RCC 7860 (cell line): ENCODE results near the gene ZNF853.
"Not testable (repeated sequence)": the region's sequence is repeated elsewhere in the genome, so short reads cannot be mapped to it uniquely, and the experiment has no call there.

Source experiments
- DNase-seq: peaks from one replicate; pipeline ENCODE4 v3.0.0-alpha.2; 2015; ENCODE audit warnings: low spot score
- FAIRE-seq: peaks from 2 replicates; lab custom pipeline; 2012; peaks lifted over from hg19 to GRCh38; lab: Jason Lieb, UNC

Gene ZNF853

DNA sequence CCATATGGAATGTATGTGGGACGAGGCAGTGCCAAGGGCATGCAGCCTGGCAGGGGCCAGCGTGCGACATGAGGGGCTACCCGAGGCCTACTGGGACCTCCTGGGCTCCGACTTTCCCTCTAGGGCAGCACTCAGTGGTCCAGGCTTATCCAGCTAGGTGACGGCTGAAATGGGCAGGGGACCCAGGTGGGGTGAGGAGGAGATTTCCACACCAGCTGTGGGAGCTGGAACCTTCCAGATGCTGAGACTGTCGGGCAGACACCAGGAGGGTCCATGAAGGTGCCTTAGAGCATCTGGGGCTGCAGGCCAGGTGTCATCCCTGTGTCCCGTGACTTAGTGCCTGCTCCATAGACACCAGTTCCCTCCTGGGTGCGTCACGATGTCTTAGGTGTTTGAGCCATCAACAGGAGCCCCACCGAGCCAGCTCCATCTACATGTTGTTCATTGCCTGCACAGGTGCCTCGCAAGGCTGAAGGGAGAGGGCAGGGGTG is 35.2 kb downstream of the ZNF853 start:
- DNase-seq (no peak), FAIRE-seq (no peak)

DNA sequence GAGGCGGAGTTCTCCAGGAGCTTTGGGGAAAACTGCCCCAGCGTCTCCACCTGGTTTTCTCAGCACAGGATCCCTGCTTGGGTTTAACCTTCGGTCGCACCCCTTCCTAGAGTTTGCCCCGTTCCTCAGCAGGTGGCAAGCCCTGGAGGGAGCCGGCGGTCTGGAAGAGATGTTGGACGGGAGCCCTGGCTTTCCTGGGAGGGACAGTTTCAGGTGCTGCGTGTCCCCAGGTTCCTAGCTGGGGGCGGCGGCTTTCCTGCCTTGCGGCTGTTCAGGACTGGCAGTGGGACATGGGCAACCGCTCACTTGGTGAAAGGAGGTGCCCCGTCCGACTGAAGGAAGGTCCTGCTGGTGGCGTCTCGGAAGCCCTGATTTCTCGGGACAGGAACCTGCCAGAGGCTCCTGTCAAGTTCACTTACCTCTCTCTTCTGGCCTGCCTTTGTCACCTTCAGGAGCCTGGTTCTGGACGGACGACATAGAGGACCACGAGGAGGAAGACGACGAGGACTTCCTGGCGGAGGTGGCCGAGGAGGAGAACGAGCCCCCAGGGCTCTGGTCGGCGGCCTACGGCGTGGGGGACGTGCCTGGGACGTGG is 36.5 kb downstream of the ZNF853 start:
- no peak for FAIRE-seq

DNA sequence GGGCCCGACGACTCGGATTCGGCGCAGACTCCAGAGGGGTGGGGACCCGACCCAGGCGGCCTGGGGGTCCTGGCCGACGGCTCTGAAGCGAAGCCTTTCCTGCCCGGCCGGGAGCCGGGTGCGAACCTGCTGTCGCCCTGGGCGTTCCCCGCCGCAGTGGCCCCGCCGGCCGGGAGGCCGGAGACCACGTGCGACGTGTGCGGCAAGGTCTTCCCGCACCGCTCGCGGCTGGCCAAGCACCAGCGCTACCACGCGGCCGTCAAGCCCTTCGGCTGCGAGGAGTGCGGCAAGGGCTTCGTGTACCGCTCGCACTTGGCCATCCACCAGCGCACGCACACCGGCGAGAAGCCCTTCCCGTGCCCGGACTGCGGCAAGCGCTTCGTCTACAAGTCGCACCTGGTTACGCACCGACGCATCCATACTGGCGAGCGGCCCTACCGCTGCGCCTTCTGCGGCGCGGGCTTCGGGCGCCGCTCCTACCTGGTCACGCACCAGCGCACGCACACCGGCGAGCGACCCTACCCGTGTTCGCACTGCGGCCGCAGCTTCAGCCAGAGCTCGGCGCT is 37.1 kb downstream of the ZNF853 start:
- FAIRE-seq (no peak), DNase-seq (no peak)

More for the DNA sequence above, 36.5 kb downstream of the ZNF853 start:
- no peak for DNase-seq

DNA sequence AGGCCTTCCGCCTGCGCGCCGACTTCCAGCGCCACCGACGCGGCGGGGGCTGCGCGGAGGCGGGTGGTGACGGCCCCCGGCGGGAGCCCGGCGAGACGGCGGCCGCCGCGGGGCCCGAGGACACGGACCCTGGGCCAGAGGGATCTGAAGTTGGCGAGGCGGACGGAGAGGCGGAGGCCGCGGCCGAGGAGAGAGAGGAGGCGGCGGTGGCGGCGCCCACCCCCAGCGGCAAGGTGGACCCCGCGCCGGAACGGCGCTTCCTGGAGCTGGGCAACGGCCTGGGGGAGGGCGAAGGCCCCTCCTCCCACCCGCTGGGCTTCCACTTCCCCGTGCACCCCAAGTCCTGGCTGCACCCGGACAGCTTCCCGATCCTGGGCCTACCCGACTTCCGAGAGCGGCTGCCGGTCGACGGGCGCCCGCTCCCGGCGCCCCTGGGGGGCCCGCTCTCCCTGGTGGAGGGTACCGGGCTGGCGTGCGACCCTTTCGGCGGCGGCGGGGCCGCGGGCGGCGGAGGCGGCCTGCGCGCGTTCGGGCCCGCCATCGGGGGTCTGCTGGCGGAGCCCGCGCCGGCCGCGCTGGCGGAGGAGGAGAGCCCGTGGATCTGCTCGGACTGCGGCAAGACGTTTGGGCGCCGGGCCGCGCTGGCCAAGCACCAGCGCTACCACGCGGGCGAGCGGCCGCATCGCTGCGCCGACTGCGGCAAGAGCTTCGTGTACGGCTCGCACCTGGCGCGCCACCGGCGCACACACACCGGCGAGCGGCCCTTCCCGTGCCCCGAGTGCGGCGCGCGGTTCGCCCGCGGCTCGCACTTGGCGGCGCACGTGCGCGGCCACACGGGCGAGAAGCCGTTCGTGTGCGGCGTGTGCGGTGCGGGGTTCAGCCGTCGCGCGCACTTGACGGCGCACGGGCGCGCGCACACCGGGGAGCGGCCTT is 37.9 kb downstream of the ZNF853 start:
- FAIRE-seq (no peak), DNase-seq (no peak)

DNA sequence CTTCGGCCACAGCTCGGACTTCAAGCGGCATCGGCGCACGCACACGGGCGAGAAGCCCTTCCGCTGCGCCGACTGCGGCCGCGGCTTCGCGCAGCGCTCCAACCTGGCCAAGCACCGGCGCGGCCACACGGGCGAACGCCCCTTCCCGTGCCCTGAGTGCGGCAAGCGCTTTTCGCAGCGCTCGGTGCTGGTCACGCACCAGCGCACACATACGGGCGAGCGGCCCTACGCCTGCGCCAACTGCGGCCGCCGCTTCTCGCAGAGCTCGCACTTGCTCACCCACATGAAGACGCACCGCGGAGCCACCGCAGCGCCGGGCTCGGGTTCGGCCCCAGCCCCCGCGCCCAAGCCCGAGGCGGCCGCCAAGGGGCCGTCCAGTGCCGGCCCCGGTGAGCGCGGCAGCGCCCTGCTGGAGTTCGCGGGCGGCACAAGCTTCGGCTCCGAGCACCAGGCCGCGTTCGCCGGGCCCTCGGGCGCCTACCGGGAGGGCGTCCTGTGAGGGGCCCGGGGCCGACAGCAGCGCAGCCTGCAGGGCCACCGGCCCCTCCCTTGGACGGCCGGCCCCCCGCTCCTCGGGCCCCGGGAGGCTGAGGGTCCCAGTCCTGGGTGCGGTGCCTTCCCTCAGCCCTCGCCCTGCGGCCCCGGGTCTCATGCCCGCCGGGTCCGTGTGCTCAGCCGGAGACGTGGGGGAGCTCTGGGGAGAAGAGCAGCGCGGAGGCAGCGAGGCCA is 38.9 kb downstream of the ZNF853 start:
- FAIRE-seq: no peak
- DNase-seq: no peak

DNA sequence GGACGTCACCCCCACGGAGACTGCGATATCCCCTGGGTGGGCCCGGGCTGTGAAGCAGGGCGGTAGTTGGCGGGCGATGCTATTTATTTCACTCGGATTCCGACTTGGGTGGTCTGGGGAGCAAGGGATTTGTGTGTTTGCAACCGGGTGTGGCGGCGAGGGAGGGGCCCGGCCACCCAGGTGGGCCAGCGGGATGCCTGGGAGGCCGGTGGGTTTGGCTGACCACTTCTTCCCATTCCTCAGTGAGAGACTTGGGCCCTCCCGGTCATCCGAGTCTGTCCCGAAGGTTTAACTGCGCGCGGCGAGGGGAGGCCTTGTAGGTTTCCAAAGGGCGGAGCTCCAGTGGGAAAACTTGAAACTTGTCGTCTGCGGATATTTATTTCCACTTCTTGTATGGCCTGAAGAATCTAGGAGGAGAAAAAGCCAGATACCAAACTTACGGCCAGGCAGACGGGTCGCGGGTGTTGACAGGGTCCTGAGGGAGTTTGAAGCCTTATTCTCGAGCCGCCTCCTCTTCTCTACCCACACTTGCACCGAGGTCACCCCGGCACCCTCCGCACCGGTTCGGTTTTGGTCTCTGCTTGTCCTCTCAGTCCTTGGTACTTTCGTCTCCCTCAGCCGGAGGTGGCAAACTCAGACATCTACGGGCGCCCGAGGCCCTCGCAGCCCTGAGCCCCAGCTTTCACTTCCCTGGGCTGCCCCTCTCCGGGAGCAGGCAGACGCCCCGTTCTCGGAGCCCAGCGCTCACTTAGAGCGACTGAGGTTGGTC is 39.6 kb downstream of the ZNF853 start:
- DNase-seq: no peak
- FAIRE-seq: no peak

DNA sequence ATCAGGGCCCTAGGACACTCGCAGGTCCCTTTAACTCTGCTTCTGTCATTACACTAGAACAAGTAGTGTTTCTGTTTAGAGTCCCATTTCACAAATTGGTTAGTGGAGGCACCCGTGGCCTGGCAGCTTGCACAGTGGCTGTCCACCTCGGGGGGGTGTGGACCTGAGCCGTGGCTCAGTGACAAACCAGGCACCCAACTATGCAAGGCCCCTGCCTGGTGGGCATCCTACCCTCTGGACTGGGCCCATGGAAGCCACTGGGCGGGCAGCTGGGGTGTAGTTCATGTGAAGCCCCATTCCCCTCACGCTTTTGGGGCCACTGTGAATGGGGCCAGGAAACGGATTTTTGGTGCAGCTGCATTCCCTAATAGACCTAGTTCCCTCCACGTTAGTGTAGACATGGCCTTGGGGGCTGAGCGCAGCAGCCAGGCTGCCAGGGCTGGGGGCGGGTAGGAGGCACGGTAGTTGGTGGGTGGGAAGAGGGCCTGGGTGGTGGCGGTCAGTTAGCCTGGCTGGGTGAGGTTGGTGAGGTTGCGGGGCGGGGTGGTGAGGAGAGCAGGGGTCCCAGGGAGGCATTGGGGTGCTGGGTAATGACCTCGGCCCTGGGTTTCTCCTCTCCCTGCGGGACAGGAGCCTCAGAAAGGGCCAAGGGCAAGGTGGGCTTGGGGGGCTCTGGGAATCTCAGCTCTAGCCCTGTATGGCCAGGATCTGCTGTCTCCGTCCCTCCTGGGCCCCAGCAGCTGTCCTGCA is 40.4 kb downstream of the ZNF853 start:
- DNase-seq (no peak), FAIRE-seq (no peak)

DNA sequence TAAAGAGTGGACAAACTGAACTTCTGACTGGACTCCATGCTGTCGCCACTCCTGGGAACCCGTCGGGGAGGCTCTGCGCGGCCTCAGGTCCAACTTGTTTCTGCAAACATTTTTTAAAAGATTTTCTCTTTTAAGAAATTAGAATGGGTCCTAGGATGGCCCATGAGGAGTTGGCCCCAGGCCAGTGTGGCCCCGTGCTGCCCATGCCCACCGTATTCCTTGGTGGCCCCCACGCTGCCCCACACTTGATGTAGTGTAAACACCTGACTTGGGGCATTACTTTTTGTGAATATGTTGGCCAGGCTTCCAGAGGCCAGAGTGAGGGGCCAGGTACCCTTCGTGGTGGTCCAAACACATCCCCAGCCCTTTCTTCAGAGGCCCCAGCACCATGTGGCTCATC is 41.0 kb downstream of the ZNF853 start:
- no peak for FAIRE-seq
- no peak for DNase-seq

DNA sequence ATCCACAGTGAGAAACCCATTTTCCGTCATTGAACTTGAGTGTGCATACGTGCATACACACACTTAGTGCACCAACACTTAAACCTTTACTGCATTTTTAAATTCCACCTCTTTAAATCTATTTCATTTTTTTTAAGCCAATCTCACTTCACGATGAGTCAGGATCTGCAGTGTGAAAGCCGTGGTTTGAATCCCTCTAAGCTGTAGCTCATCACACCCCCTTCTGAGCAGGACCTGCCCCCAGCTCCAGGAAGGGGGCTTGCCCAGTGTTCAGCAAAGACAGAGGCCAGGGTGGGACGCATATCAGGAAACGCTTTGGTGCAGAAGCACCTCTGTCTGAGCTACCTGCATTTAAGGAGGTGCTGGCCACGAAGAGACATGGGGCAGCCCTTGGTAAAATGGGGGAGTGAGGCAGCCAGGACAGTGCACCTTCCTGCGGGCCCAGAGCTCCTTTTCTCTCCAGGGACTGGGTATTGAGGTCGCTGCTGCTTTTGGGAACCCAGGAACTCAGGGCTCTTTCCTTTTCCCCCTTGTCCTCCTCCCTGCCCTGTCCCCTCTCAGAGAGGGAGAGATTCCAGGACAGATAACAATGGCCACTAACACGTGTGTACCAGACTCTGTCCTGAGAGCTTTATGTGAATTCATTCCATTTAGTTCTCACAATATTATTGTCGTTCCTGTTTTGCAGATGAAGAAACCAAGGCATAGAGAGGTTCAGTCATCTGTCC is 43.4 kb downstream of the ZNF853 start:
- no peak for FAIRE-seq
- DNase-seq: no peak

DNA sequence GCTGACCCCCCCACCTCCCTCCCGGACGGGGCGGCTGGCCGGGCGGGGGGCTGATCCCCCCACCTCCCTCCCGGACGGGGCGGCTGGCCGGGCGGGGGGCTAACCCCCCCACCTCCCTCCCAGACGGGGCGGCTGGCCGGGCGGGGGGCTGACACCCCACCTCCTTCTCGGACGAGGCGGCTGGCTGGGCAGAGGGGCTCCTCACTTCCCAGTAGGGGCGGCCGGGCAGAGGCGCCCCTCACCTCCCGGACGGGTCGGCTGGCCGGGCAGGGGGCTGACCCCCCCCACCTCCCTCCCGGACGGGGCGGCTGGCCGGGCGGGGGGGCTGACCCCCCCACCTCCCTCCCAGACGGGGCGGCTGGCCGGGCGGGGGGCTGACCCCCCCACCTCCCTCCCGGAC is 55.4 kb downstream of the ZNF853 start:
- not testable (repeated sequence) for FAIRE-seq, DNase-seq
